GM21786 (cell line): ENCODE measurements around the gene TOMM7.

Experiments used
- ATAC-seq: cut with Tn5 transposase; IDR thresholded peaks from one replicate; pipeline ENCODE4 v1.9.1; 2021; ENCODE audit not compliant: unreplicated experiment

The TOMM7 gene

GRCh38 chr7:22822486-22823141, at the start of gene TOMM7:
TOMM7 (minus strand) TSS chr7:22822849; CDS start chr7:22822779, 70 bp downstream.
- peak; percentile 85 for ATAC-seq

- peak; percentile 98 for ATAC-seq
Observed at GRCh38 chr7:22872096-22872807, 49.6 kb upstream of the TOMM7 start.

GRCh38 chr7:22871661-22872060, 49.0 kb upstream of the TOMM7 start:
- no peak for ATAC-seq

- ATAC-seq: no peak
Observed at GRCh38 chr7:22868509-22868908, 45.9 kb upstream of the TOMM7 start.

- ATAC-seq: no peak
Observed at GRCh38 chr7:22867589-22867988, 44.9 kb upstream of the TOMM7 start.

GRCh38 chr7:22867003-22867402, 44.4 kb upstream of the TOMM7 start:
- no peak for ATAC-seq

GRCh38 chr7:22865602-22865960, 42.9 kb upstream of the TOMM7 start:
- no peak for ATAC-seq

GRCh38 chr7:22864855-22865601, 42.4 kb upstream of the TOMM7 start:
- ATAC-seq: no peak

GRCh38 chr7:22864301-22864700, 41.7 kb upstream of the TOMM7 start:
- no peak for ATAC-seq

- ATAC-seq: no peak
Observed at GRCh38 chr7:22863156-22863899, 40.7 kb upstream of the TOMM7 start.

- ATAC-seq: no peak
Observed at GRCh38 chr7:22861576-22861975, 38.9 kb upstream of the TOMM7 start.

GRCh38 chr7:22860784-22861482, 38.3 kb upstream of the TOMM7 start:
- ATAC-seq: no peak

- no peak for ATAC-seq
Observed at GRCh38 chr7:22860337-22860736, 37.7 kb upstream of the TOMM7 start.

GRCh38 chr7:22859641-22860290, 37.1 kb upstream of the TOMM7 start:
- ATAC-seq: no peak

- no peak for ATAC-seq
Observed at GRCh38 chr7:22858640-22859561, 36.3 kb upstream of the TOMM7 start.

- ATAC-seq: no peak
Observed at GRCh38 chr7:22858274-22858639, 35.6 kb upstream of the TOMM7 start.

GRCh38 chr7:22856416-22856815, 33.8 kb upstream of the TOMM7 start:
- ATAC-seq: no peak

- no peak for ATAC-seq
Observed at GRCh38 chr7:22855049-22855392, 32.4 kb upstream of the TOMM7 start.
